Measurements from ENCODE around the gene PNCK.

PNCK gene

DNA sequence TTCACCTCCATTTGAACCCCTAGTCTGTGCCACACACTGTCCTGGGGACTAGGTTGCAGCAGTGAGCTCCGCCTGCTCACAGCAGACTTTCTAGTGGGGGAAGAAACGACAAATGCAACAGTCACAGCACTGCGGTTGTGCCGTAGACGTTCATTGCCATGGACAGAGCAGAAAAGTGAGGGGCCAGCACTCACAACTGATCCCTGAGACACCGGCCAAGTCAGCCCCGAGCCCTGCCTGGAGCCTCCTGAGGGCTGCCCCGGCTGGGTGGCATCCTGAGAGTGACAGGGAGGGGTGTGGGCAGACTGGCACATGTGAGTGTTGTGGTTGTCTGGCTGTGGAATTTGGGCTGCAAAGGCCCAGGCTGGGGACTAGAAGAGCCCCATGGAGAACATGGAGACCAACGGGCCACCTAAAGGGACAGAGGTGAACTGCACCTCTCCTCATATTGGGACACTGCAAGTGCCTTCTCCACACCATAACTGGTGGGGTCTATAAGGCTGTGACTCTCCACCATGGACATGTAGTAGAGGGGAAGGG, 22.0 kb downstream of the PNCK start:
- no peak for DNase-seq

DNA sequence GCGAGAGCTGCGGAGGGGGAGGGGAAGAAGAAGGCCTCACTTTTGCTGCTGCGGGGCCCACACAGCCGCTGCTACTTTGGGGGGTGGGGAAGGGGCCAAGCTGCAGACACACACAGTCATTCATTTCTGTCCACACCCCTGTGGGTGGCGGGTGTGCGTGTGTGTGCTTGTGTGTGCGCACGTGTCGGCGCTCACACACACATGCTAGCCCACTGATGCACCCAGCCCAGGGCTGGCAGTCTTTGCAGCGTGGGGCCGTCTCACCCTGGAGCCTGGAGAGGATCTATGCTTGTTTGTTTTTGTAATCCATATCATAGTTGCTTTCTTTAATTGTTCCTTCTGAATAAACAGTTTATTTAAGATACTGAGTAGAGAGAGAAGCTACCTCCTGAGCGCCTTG, 22.7 kb downstream of the PNCK start:
- DNase-seq = no peak

GRCh38 chrX:153649915-153650782, 23.5 kb downstream of the PNCK start:
- DNase-seq = no peak

- no peak for DNase-seq
Measured at GRCh38 chrX:153649178-153649914, 24.3 kb downstream of the PNCK start.

- DNase-seq = no peak
Measured at GRCh38 chrX:153648358-153649177, 25.0 kb downstream of the PNCK start.

- no peak for DNase-seq
Measured at GRCh38 chrX:153647461-153648357, 25.9 kb downstream of the PNCK start.

DNA sequence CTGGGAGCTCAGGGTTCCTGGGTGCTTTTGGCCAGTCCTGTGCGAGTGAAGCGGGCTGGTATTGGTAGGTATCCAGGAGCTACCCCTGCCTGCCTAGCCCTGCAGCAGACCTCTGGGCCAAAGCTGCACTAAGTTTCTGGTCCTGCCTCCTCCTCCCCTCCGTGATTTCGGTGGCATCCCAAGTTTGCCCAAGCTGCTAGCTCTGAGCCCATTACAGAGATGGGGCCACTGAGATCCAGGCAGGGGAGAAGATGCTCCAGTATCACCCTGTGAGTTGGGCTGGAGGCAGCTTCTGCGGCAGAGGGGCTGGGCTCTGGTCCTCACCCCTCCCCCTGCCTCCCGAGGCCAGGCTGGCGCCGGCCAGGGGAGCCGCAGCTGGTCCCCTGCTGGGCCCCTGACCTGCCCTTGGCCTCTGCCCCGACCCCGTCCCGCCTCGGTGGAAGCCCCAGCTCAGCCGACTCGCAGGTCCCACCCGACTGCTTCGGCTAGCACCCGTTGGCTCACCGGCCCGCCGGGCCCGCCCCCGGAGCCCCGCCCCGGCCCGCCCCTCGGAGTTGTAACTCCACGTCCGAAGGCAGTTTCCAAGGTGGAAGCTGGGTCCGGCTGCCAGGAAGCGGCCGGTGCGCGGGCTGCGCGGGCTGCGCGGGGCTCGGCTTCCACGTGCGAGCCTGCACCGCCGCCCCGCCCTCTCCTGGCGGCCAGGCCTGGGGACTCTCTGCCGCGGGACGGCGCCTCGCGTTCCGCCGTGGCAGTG, 26.8 kb downstream of the PNCK start, which contains the start of gene DUSP9:
Gene DUSP9, plus strand, starts transcription at position 584 of the 754 bp plus-strand sequence. CDS start 751 bp downstream, outside the sequence.
- DNase-seq = no peak

DNA sequence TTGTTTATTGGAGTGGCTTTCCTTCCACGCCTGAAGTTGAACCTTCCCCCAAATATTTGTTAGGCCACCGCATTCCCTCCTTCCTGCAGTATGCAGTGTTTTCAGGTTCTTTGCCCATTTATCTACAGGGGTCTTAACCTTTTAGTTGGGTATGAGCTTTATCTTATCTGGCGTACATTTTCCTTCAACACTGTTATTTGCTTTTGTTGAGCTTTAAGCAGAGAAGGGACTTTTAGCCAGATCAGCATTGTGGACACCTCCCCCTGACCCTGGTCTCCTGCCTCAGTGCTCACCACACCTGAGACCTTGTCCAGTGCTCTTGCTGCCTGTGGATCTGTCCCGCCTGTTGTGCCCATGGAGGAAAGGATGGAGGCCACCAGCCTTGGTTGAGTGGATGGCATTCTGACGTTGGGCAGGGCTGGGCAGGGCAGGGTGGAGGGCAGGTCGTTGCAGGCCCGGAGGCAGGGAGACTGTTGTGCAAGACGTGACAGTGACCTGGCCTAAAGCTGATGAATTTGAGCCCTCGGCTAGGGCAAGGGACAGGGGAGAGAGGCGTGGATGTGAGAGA, 27.6 kb downstream of the PNCK start:
- no peak for DNase-seq

DNA sequence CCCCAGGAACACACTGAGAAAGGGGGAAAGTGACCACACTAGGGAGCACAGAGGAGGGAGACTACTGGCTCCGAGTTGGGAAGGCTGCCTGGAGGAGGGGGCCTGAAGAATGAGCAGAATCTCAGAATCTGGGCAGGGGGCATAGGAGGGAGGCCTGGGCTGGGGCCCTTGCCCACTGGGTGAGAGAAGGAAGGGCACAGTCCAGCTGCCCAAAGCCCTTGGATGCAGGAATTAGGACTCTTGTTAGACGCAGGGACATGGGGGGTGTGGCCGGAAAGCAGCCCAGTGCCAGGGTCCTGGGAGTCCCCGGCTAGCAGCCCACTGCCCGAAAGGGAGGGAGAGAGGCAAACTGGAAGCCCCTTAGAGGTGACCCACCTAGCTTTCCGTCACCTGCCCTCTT, 28.5 kb downstream of the PNCK start:
- no peak for DNase-seq

- no peak for DNase-seq
Measured at GRCh38 chrX:153644356-153645125, 29.1 kb downstream of the PNCK start.

- no peak for DNase-seq
Measured at GRCh38 chrX:153643431-153644351, 29.9 kb downstream of the PNCK start.

DNA sequence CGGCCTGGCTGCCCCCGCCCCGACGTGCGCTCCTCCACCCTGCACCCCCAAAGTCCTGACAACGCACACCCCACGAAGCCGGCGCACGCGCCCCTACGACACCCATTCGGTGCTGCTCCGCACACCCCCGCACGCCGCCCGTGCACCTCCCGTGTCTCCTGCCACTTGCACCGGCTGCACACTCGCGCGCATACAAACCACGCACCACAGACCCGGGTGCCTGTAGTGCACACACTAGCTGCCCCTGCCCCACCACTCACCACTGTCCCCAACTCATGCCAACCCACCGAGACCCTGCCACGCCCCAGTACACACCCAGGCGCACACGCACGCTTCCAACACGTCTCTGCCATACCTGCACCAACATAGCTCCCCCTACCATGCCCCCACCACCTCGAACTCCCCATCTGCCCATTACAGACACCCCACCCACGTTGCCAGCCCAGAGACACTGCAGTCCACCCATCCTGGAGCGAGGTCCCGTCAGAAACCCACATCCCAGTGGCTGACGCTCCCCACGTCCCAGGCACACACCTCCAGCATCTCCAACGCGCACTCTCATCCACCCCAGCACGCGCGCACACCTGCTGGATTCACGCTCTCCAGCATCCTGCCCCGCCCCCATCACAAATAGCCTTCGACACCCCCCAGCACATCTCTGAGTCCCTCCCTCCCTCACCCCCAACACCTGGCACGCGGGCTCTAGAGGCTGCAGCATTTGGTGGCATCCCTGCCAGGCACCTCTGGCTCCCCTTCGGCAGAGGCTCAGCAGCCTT, 30.8 kb downstream of the PNCK start:
- DNase-seq = no peak

DNA sequence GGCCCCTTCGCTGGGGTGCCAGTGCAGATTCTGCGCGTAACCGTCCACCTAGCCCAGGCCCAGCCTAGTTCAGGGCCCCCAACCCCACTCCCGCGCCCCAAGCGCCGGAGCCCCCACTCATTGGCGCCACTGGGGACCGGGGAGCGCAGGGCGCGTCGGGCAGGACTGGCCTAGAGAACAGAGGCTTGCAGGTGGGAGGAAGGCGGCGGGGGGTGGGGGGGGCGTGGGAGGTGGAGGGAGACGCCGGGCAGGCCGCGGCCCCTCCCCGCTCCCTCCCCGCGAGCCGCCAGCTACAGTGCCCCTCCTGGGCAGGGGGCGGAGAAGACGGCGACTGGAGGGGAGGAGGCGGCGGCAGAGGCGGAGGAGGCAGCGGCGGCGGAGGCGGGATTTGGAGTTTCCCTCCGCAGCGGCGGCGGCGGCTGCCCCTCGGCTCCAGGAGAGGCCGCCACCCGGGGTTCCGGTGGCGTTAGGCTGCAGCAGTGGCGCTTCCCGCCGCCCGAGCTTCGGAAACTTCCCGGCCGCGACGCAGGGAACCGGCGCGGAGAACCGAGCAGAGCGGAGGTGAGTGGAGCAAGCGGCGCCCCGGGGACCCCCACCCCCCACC, 31.5 kb downstream of the PNCK start:
- no peak for DNase-seq

- no peak for DNase-seq
Measured at GRCh38 chrX:153641627-153642026, 32.0 kb downstream of the PNCK start.

- DNase-seq = no peak
Measured at GRCh38 chrX:153640736-153641575, 32.7 kb downstream of the PNCK start.

GRCh38 chrX:153640045-153640686, 33.4 kb downstream of the PNCK start:
- no peak for DNase-seq
